IPS-11a (cell line): ENCODE data around the gene AAGAB.

ENCODE experiments used
- H3K4me3 ChIP-seq: one replicate; pipeline ENCODE4 v1.5.1; 2013; ENCODE audit warnings: low read depth, low read length, control low read depth

AAGAB gene

DNA sequence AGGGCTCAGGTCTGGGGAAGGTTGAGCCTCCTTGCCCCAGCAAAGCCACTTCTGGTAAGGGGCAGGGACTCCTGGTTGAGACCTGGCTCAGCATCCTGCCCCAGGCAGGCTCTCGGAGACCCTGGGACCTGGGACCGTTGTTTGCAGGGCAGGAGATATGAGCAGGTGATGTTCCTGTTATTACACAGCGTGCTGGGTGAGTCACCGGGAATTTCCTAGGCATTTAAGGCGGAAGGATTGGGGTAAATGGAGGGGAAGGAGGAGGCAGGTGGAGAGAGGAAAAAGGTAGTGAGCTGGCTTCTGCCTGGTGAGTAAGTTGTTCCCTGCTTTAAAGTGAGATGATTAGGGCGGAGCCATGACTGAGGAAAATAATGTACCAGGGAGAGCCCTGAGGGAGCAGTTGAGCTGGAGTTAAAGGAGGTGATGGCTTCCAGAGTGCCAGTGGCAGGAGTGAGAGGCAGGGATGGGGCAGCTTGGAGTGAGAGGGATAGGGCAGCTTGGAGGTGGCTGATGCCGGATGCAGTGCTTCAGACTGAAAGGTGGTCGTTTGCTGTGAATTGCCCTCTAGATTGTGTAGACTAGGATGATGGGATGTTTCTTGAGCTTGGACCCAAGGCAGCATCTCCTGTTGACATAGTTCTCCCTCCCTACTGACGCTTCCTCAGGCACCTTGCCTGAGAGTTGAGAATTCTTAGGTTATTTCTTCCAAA, 79.4 kb downstream of the AAGAB start:
- no peak overlapping the region for H3K4me3 ChIP-seq

DNA sequence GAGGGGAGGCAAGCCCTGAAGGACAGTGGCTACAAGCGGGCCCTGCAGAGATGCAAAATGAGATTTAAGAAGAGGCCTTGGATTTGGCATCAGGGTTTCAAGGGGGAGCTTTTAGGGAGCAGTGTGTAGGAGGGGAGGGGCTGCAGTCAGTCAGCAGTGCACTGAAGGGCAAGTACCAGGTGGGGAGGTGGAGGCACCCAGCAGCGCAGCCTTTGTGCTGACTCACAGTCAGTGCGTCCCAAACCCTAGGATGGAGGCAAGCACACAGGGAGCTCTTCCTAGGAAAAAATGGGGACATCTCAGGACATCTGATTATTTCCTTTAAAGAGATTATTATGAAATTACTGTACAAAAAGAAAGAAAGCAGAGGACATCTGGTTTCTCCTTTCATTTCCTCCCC, 80.0 kb downstream of the AAGAB start:
- no peak overlapping the region for H3K4me3 ChIP-seq

DNA sequence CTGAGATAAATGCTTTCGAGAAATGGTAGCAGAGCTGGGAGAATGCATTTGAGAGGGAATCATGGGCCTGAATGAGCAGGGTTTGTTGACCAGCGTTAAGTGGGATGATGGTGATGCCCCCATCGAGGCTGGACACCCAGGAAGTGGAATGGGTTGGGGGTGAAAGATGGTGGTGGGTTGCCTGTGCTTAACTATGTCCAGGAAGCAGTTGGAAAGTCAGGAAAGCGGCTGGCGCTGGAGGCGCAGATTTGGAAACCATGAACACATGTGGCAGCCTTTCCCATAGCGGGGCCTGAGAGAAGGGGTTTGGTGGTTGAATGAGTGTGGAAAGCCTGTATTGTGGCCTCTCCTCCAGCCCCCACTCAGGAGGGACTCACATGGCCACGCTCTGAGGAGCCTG, 80.7 kb downstream of the AAGAB start:
- H3K4me3 ChIP-seq: no peak overlapping the region

DNA sequence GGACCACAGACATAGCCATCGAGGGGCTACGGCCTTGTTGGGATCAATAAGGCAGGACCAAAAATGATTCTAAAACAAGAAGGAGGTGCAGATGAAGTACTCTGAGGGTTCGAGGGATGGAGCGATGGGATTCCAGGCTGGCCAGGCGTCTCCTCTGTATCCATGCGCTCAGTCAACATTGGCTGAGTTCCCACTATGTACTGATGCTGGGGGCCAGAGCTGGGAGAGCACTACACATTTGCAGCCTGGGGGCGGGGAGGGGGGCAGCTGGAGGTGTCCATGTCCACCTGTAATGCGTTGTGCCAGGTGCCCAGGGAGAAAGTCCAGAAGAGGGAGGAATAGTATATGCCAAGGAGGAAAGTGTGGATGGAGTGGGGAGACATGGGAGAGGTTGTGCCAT, 81.5 kb downstream of the AAGAB start:
- H3K4me3 ChIP-seq: no peak overlapping the region

DNA sequence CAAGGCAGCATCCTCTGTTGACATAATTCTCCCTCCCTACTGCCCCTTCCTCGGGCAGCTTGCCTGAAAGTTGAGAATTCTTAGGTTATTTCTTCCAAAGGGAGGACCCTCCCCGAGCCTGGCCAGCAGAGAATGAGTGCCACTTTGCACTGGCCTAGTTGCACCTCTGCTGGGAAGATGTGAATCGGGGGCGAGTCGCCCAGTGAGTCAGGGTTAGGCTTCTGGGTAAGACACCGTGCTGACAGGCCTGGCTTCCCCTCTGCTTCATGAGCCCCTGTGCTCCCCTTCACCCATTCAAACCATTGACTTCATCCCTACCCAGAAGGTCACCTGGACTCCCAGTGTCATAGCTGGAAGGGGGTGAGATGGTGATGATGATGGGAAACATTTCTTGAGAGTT, 82.3 kb downstream of the AAGAB start:
- H3K4me3 ChIP-seq: no peak overlapping the region

DNA sequence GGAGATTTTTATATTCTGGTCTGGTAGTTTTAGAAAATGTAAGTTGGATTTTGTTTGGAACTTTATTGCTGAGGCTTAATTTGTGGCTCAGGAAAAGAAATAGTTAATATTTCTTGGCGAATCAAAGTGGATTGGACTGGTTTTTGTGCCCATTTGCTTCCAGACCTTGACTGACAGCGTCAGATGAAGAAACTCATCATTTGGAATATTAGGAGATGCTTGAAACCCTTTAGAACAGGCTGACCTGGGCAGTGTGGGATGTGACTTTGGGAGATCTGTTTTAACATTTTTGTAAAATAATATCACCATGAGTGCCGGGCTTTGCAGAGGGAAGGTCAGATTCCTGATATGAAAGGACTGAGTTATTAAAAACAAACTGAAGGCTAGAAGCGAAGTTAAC, 83.0 kb downstream of the AAGAB start:
- no peak overlapping the region for H3K4me3 ChIP-seq

DNA sequence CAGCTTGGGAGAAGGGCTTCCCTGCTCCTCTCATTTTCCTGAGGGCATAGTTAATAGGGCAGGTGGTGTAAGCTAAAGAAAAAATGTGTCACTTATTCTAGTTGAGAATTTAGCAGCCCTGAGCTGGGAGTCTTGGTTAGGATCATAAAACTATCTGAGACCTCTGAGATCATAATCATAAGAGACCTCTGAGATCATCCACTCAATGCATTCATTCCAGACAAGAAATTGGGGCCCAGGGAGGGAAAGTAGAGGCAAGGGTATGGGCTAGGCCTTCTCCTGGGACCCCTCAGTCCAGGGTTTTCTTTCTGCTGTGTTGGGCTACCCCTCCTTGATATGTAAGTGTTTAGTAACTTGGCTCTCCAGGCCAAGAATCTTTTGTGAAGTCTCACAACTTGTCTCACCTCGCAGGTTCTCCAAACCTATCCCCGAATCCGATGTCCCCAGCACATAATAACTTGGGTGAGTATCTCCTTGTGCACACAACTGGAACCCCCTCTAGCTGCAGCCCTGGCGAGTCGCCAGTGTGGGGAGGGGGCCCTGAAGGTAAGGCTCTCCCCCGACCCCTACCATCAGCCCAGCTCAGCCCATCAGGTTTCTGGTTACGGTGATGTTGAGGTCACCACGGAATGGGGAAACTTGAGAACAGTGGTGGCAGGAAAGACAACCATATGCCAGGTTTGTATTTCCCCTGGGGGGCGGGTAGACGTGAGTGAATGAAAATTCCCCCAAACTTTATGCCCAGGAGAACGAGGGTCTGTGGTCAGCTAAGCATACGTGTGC, 84.1 kb downstream of the AAGAB start:
- H3K4me3 ChIP-seq: no peak overlapping the region

DNA sequence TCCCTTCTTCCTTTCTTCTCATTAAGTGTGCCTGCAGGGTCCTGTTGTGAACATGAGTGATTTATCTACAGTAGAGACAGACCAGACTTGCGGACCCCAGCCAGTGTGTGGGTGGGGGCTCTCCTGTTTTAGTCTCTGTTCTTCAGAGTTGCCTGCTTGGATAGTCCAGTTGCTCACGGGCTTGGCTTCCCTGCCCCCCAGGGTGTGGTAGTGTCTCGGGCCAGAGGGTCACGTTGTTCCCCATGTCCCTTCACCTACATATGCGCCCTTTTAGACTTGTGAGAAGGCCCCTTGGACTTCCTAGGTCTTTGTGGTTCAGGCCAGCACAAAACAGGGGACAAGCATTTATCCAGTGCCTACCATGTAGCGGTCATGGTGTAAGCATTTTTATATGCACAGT, 85.8 kb downstream of the AAGAB start:
- H3K4me3 ChIP-seq: no peak overlapping the region

DNA sequence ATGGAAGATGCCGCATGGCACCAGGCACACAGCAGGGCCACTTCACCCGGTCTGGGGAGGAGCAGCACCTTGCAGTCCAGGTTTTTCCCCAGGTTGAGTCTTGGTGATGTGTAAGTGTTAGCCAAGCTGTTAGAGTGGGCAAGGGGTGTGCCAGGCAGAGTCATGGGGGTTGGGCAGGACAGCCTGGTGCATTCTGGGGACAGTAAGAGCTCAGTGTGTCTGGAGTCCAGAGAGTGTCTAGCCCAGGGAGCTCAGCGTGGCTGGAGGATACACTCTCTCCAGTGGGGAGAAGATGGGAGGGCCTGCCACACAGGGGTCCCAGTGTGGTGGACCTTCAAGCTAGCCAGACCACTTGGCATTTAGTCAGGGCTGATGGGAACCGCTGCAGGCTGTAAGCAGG, 87.4 kb downstream of the AAGAB start:
- H3K4me3 ChIP-seq: no peak overlapping the region

DNA sequence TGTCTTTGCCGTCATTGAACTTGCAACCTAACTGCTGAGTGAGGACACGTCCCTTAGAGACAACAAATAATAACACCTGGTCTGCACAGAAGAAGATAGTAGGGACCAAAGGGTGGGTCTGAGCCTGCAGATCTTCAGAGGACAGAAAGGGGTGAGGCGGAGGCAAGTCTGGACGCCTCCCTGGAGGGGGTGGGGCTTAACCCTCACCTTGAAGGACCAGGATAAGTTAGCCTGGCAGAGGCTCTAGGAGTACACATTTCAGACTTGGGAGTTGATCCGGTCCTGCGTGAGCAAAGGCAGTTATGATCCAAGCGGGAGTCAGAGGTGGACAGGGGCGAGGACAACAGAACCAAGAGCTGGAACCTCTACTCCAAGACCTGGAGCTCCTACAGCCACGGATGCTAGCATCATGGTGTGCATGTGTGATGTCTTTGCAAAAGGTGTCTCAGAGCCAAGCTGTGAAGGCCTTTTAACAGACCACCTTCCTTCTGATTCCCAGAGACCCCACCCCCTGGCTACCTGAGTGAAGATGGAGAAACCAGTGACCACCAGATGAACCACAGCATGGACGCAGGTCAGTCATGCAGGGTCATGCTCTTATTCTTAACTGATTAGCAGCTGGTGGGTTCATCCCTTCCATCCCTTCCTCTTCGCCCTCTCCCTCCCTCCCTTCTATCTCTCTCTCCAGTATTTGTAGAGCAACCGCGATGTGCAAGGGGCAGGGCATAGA, 88.0 kb downstream of the AAGAB start:
- no peak overlapping the region for H3K4me3 ChIP-seq

DNA sequence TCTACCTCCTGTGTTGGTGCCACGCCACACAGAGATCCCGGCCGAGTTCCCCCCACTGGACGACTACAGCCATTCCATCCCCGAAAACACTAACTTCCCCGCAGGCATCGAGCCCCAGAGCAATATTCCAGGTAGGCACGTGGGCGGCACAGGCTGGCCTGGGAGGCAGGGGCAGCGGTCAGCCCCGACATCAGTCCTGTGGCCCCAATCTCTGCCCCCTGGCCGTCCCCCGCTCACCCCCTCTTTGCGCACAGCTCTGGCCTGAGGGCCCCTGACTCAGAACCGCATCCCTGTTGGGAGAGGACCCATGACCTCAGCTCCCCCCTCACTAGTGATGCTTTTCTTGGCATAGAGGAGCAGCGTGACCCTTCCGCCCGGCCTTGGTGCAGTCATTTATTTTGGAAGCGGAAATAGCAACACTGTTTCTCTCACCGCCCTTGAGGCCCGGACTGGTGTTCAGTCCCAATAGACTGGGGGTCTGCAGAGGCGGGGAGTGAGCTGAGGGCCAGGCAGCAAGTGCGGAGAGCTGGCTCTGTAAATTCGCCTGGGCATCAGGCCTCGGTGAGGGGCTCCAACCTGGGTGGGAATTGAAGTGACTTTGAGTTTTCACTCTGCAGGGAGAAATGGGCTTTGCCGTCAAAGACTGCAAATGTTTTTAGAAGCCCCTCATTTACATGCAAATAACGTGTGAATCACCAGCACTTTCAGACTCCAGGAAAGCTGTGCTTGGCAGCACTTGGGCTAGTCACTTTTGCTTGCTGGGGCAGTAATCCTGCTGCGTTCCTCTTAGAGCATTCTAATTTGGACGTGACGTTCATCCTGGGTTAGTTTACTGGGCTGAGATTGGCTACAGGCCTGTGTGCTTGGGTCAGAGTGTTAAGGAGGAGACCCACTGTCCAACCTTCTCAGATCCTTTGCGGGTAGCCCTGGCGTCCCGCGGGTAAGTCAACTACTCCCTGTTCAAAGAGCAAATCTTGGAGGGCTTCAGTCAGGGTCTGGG, 88.9 kb downstream of the AAGAB start:
- H3K4me3 ChIP-seq: no peak overlapping the region

DNA sequence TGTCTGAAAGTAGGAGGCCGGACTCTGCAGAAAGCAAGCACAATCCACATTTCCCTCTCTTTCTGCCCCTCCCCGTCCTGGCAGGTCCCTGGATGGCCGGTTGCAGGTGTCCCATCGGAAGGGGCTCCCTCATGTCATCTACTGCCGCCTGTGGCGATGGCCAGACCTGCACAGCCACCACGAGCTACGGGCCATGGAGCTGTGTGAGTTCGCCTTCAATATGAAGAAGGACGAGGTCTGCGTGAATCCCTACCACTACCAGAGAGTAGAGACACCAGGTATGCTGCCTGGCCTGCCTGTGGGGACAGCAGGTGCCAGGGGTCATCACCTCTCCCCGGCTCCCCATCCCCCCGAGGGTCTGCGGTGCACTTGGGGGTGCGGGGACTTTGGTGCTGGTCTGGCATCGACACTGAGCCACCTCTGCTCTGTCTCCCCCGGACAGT, 89.6 kb downstream of the AAGAB start:
- no peak overlapping the region for H3K4me3 ChIP-seq

DNA sequence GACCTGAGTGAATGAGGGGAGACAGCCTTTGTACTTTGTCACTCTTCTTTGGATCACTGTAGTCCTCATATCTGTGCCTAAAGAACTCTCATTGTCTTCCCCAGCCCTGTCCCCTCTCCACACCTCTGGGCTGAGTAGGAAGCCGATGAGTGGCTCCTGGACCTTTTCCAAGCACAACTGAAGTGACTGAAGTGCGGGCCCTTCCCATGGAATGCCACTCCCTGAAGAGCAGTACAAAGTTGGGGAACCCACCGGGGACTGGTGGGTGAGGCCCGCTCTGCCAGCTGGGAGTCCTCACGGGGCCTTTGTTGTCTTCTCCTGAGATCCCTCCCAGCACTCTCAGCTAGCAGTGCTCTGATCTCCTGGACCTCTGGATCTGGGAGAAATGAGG, 90.1 kb downstream of the AAGAB start:
- no peak overlapping the region for H3K4me3 ChIP-seq

DNA sequence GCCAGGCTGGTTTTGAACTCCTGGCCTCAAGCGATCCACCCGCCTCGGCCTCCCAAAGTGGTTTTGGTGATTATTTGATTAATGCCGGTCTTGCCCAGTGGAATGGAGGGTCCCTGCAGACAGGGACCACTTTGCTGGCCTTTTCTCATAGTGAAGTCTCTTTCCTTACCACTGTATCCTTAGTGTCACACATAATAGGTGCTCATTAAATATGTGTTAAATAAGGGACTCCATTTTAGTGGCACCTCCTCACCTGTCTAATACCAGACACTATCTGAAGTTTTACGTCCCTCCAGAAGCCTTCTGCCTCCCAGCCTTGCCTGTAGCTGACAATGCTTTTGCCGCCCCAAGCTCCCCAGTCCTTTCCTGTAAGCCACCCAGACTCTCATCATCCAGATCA, 91.3 kb downstream of the AAGAB start:
- H3K4me3 ChIP-seq: no peak overlapping the region

DNA sequence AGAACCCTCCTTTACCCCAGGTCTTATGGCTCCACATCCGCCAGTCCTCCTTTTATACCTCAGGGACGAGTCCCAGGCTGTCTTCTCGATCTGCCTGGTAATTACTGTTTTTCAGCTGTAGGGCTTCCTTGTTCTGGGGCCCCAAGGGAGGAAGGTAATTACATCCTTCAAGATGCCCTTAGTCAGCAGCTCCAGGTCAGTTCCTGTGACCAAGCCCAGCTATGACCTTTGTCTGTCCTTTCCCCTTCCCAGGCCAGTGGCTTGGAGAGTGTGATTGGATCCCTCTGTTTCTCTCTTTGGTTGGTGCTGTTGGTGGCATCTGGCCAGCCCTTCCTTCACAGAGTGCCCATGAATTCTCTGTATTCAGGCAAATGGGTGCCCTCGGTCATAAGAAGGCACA, 92.6 kb downstream of the AAGAB start:
- no peak overlapping the region for H3K4me3 ChIP-seq

DNA sequence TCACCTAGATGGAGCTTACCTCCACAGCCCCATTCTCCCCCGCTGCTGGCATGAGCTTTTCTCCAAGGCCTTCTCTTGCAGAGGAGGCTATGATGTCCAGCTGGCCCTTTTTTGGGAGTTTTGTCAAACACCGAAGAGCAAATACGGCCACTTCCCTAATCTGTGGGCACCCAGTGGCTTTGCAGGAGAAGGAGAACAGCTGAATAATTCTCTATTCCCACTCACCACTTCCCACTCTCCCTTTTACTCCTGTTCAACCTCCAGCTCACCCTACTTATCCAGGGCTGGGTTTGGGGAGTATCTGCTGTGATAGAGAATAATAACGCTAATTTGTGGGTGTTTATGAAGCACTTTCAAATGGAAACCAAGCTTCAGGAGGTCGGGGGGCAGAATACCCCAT, 93.0 kb downstream of the AAGAB start:
- H3K4me3 ChIP-seq: no peak overlapping the region

DNA sequence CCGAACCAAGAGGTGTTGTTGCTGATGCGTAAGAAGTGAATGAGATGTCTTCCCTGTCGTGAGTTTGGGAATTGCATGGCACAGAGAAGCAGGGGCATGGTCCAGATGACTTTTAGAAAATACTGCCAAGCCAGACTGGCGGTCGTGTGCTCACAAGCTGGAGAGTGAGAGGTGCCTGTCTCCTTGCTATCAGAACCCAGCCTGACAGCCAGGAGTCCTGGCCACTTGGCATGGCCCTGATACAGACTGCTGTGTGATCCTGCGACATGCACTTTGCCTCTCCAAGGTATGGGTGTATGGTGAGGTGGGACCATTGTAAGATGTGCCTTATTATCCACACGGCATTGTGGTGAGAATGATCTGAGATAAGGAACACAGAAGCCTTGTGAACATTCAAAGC, 96.1 kb downstream of the AAGAB start:
- H3K4me3 ChIP-seq: no peak overlapping the region

DNA sequence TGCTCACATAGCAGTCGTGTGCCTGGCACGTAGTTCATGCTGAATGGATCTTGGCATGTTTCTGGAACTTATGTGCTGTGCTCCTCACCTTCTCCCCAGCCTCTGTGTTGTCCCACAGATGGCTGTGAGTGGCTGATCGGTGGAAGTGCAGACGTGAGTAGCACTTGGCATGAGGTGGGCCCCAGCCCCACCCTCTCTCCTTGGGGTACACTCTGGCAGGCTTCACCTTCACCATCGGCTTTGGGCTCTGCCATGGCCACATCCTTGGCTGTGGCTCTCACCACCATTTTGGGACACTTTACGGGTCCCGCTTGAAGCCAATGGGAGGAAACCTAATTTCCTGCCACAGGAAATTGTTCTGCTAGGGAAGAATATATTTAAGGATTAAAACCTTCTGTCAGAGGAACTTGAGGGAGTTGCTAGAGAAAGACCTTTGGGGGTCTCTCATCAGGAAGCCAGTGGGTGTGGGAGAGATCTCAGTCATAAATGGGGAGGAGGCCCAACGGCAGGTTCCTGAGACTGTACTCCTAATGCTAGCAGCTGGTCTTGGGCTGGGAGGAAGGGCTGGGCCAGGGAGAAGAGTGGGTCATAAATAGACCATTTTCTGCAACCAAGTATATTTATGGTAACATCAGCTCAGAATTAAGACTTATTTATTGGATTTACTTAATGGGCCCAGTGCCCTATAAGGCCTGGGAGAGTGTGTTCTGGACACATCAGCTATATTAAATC, 96.8 kb downstream of the AAGAB start:
- no peak overlapping the region for H3K4me3 ChIP-seq

DNA sequence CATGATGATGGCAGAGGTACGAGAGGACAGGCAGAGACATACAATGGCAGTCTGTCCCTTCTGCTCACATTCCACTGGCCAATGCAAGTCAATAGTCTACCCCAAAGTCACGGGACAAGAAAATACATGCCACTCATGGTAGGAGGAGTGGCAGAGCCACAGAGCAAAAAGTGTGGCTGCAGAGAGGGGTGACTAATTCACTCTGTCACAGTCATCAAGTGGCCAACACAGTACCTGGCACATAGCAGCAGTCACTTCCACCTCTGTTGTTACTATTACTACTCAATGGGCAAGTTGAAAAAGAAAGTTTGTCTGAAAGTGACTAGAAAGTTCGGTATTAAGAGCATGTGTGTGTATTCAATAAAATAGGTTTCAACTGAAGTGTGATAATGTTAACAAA, 97.6 kb downstream of the AAGAB start:
- no peak overlapping the region for H3K4me3 ChIP-seq

DNA sequence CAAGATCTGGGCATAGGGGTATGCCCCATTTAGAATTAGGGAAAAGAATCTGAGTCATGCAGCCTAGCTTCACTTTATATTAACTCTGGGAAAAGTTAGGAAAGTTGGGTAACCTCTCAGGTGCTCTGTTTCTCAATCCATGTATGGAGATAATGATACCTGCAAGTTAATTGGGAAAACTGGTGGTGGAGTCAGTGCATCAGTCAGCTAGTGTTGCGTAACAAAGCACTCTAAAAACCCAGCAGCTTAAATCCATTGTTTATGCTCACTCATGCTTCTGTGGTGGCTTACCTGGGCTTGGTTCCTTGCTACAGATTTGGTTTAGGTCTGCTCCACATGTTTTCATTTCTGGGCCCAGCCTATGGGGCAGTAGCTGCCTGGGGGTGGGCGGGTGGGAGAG, 98.0 kb downstream of the AAGAB start:
- H3K4me3 ChIP-seq: no peak overlapping the region
